BLaER1 treated with 17β-estradiol and CSF1 and Interleukin-3, amounts not matched to agents 10 nM and 100 nM (cell line): ENCODE measurements around the gene CLEC20A.

Experiments
- H3K27ac ChIP-seq, 11 experiments: shearing (Covaris generic); formaldehyde crosslinking; 2 replicates each; pipeline ENCODE4 v1.8.1; 2022
- H3K27me3 ChIP-seq, 11 experiments: shearing (Covaris generic); formaldehyde crosslinking; 2 replicates each; pipeline ENCODE4 v1.8.1; 2022
- H3K36me3 ChIP-seq, 11 experiments: shearing (Covaris generic); formaldehyde crosslinking; 2 replicates each; pipeline ENCODE4 v1.8.1; 2022
- H3K4me1 ChIP-seq, 10 experiments: shearing (Covaris generic); formaldehyde crosslinking; 2 replicates each; pipeline ENCODE4 v1.8.1; 2022
- H3K4me2 ChIP-seq, 11 experiments: shearing (Covaris generic); formaldehyde crosslinking; 2 replicates each; pipeline ENCODE4 v1.8.1; 2022
- H3K4me3 ChIP-seq, 10 experiments: shearing (Covaris generic); formaldehyde crosslinking; 2 replicates each; pipeline ENCODE4 v1.8.1; 2022
- H3K9ac ChIP-seq, 11 experiments: shearing (Covaris generic); formaldehyde crosslinking; 2 replicates each; pipeline ENCODE4 v1.8.1; 2022
- H3K9me3 ChIP-seq, 11 experiments: shearing (Covaris generic); formaldehyde crosslinking; replicated peaks in 1 of 11; 2 replicates each; pipeline ENCODE4 v1.8.1; 2022
- H4K20me1 ChIP-seq, 11 experiments: shearing (Covaris generic); formaldehyde crosslinking; 2 replicates each; pipeline ENCODE4 v1.8.1; 2022
- Cebpa-rat ChIP-seq, 11 experiments: shearing (Covaris generic); IDR thresholded peaks; 2 replicates each; pipeline ENCODE4 v1.8.1; 2022

Gene CLEC20A

DNA sequence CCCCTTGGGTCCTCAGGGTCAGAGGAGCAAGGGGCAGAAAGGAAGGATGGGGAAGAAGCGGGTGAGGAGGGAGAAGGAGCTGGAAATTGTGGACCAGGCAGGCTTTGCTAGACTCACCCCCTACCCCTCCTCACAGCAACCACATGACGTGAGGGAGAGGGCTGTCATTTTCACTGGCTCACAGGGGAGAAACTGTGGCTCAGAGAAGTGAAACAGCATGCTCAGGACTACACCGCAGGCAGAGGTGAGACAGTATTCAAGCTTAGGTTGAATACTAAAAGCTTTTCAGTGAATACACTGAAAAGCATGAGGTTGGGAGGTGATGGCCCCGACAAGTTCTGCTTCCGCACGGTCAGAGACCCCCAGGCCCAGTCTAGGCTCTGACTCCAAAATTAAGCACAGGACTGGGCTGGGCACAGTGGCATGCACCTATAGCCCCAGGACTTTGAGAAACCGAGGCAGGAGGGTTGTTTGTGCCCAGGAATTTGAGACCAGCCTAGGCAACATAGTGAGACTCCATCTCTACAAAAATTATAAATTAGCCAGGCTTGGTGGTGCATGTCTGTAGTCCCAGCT, 1.2 kb upstream of the CLEC20A start:
- Histone ChIP-seq H3K27me3 (no peaks in the 10 kb centered on the region), H3K4me1 (peaks cover 0 to 53% (median 30%) of the 10 kb centered on the region in 10 experiments; a peak in 15 of 20 replicates), H3K36me3 (no peaks in the 10 kb centered on the region), H3K9me3 (peaks cover 0 to 12% (median 0%) of the 10 kb centered on the region in 11 experiments; a peak in 4 of 22 replicates), H3K27ac (no peak overlapping the region), H4K20me1 (no peaks in the 10 kb centered on the region), H3K9ac (no peak overlapping the region), H3K4me2 (peak overlapping the region in 7 of 11 experiments; percentile 2 to 44 (median 19); a peak in 10 of 22 replicates), H3K4me3 (no peak overlapping the region)
- no peak for TF ChIP-seq Cebpa-rat (IDR thresholded peaks at IDR 0.05)

- Histone ChIP-seq H3K27ac (peak overlapping the region in 4 of 11 experiments; percentile 2 to 63 (median 42); a peak in 5 of 22 replicates), H3K4me3 (no peak overlapping the region), H3K4me1 (peaks cover 0 to 54% (median 30%) of the 10 kb centered on the region in 10 experiments; a peak in 15 of 20 replicates), H3K36me3 (no peaks in the 10 kb centered on the region), H3K9ac (no peak overlapping the region), H3K9me3 (peaks cover 0 to 12% (median 0%) of the 10 kb centered on the region in 11 experiments; a peak in 4 of 22 replicates), H4K20me1 (no peaks in the 10 kb centered on the region), H3K4me2 (peak overlapping the region in 9 of 11 experiments; percentile 9 to 64 (median 53); a peak in 15 of 22 replicates), H3K27me3 (no peaks in the 10 kb centered on the region)
- TF ChIP-seq Cebpa-rat (IDR thresholded peaks at IDR 0.05): no peak
Observed at GRCh38 chr1:178495741-178496409, 889 bp downstream of the CLEC20A start.

DNA sequence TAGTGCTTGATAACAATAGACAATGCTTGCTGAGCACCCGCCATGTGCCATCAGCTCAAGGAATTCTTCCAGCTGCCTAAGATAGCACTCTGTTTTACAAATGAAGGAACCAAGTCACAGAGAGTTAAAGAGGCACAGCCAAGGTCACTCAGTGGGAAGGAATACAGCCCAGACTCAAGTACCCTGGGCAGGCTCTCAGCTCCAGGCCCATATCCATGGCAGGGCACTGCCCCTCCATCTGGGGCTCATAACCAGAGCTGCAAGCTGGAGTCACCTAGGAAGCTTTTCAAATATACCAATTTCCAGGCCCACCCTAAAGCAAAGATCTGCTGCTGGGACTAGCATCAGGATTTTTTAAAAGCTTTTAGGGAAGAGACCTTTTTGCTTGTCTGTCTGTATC, 1.6 kb downstream of the CLEC20A start:
- no peaks in the 10 kb centered on the region for H3K27me3 ChIP-seq
- no peak for TF ChIP-seq Cebpa-rat (IDR thresholded peaks at IDR 0.05)
- H3K27ac ChIP-seq: peak overlapping the region in 2 of 11 experiments; percentile 1 to 2; a peak in 2 of 22 replicates
- no peaks in the 10 kb centered on the region for H3K36me3 ChIP-seq
- H3K4me1 ChIP-seq: peaks cover 0 to 54% (median 30%) of the 10 kb centered on the region in 10 experiments; a peak in 15 of 20 replicates
- no peak overlapping the region for H3K9ac ChIP-seq
- H3K9me3 ChIP-seq: peaks cover 0 to 12% (median 0%) of the 10 kb centered on the region in 11 experiments; a peak in 4 of 22 replicates
- peak overlapping the region in 7 of 11 experiments; percentile 50 to 64 (median 53); a peak in 12 of 22 replicates for H3K4me2 ChIP-seq
- no peak overlapping the region for H3K4me3 ChIP-seq
- H4K20me1 ChIP-seq: no peaks in the 10 kb centered on the region

GRCh38 chr1:178494569-178494971, 2.2 kb downstream of the CLEC20A start:
- H3K36me3 ChIP-seq: no peaks in the 10 kb centered on the region
- no peak overlapping the region for H3K9ac ChIP-seq
- peak overlapping the region in 5 of 11 experiments; percentile 50 to 64 (median 53); a peak in 8 of 22 replicates for H3K4me2 ChIP-seq
- peaks cover 0 to 54% (median 30%) of the 10 kb centered on the region in 10 experiments; a peak in 15 of 20 replicates for H3K4me1 ChIP-seq
- no peaks in the 10 kb centered on the region for H3K27me3 ChIP-seq
- H4K20me1 ChIP-seq: no peaks in the 10 kb centered on the region
- H3K9me3 ChIP-seq: peaks cover 0 to 12% (median 0%) of the 10 kb centered on the region in 11 experiments; a peak in 4 of 22 replicates
- TF ChIP-seq Cebpa-rat (IDR thresholded peaks at IDR 0.05): no peak
- no peak overlapping the region for H3K27ac ChIP-seq
- no peak overlapping the region for H3K4me3 ChIP-seq

DNA sequence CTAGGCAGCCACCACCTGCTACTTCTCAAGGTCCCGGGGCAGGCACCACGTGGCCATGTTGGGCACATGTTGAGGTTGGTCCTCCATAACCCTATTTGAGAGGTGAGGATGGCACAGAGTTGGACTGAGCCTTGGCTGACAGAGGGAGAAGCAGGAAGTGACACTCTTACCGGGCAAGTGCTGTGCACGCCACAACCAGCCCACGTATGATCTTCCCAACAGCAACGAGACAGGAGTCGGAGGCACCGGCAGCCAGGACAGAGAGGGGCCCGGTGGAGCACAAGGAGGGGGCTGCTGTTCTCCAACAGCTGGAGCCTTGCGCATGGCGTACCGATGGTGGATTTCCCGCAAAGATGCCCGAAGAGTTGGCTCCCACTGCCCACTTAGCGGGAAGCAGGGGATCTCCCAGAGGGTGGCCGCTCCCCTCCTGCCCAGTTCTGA, 3.4 kb downstream of the CLEC20A start:
- Histone ChIP-seq H3K36me3 (no peaks in the 10 kb centered on the region), H3K4me2 (0 out of 22 replicates have a peak overlapping the region, but pooled peaks of 1 of the 11 experiments have one; percentile 3), H3K9me3 (peaks cover 0 to 12% (median 0%) of the 10 kb centered on the region in 11 experiments; a peak in 4 of 22 replicates)

DNA sequence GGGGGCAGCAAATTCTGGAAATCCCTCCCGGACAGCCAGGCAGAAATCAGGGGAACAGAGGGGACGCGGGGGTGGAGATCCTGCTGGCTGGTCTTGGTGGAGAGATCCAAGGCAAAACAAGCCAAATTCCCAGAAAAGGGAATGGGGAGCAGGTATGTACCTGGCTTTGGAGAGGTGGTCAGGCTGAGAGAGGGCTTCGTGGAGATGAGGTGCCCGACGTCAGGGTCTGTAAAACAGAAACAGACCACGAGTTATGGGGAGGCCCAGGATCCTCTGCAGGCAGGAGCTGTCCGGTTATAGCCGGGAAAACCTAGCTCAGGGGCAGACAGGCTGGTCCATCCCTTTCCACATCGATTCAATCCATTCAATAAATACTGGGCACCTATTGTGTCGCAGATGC, 4.4 kb downstream of the CLEC20A start:
- no peak overlapping the region for H3K9ac ChIP-seq
- no peaks in the 10 kb centered on the region for H4K20me1 ChIP-seq
- no peak for TF ChIP-seq Cebpa-rat (IDR thresholded peaks at IDR 0.05)
- H3K36me3 ChIP-seq: no peaks in the 10 kb centered on the region
- peaks cover 0 to 12% (median 0%) of the 10 kb centered on the region in 11 experiments; a peak in 4 of 22 replicates for H3K9me3 ChIP-seq
- H3K4me1 ChIP-seq: peaks cover 0 to 52% (median 24%) of the 10 kb centered on the region in 10 experiments; a peak in 17 of 20 replicates
- no peaks in the 10 kb centered on the region; a peak in 1 of 22 replicates for H3K27me3 ChIP-seq
- H3K27ac ChIP-seq: no peak overlapping the region
- no peak overlapping the region for H3K4me2 ChIP-seq
- H3K4me3 ChIP-seq: no peak overlapping the region

More for the DNA sequence above, 3.4 kb downstream of the CLEC20A start:
- TF ChIP-seq Cebpa-rat (IDR thresholded peaks at IDR 0.05): no peak
- Histone ChIP-seq H3K9ac (no peak overlapping the region), H3K27me3 (no peaks in the 10 kb centered on the region), H3K4me1 (peaks cover 0 to 51% (median 23%) of the 10 kb centered on the region in 10 experiments; a peak in 15 of 20 replicates), H3K27ac (no peak overlapping the region), H4K20me1 (no peaks in the 10 kb centered on the region), H3K4me3 (no peak overlapping the region)

- H3K27ac ChIP-seq: no peak overlapping the region
- no peak overlapping the region for H3K4me3 ChIP-seq
- no peak overlapping the region for H3K9ac ChIP-seq
- peaks cover 0 to 12% (median 0%) of the 10 kb centered on the region in 11 experiments; a peak in 4 of 22 replicates for H3K9me3 ChIP-seq
- no peak overlapping the region for H3K4me2 ChIP-seq
- H3K36me3 ChIP-seq: no peaks in the 10 kb centered on the region
- H3K27me3 ChIP-seq: no peaks in the 10 kb centered on the region; a peak in 1 of 22 replicates
- no peaks in the 10 kb centered on the region for H4K20me1 ChIP-seq
- H3K4me1 ChIP-seq: peaks cover 4 to 54% (median 31%) of the 10 kb centered on the region in 10 experiments; a peak in 18 of 20 replicates
- no peak for TF ChIP-seq Cebpa-rat (IDR thresholded peaks at IDR 0.05)
Observed at GRCh38 chr1:178491721-178492120, 5.0 kb downstream of the CLEC20A start.

DNA sequence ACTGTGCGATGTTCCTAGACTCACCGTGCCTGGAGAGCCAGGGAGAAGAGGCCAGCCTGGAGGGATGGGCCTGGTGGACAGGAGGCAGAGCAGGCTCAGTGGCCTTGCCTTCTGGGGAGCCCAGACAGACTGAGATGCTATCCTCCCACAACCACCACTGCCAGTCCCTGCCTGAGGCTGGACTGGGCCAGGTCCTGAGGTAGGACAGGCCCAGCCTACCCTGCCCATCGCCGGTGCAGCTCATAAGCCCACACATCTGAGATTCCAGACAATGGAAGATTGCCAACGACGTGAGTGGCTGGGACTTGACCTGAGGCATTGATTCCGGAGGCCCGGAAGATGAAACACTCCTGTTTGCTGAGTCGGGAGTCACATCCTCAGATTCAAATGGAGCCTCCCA, 5.8 kb downstream of the CLEC20A start:
- Histone ChIP-seq H3K4me3 (no peak overlapping the region), H3K27ac (no peak overlapping the region), H3K9ac (no peak overlapping the region), H4K20me1 (no peaks in the 10 kb centered on the region), H3K27me3 (no peaks in the 10 kb centered on the region; a peak in 1 of 22 replicates), H3K4me1 (peaks cover 12 to 58% (median 36%) of the 10 kb centered on the region in 10 experiments; a peak in 19 of 20 replicates), H3K9me3 (peaks cover 0 to 12% (median 0%) of the 10 kb centered on the region in 11 experiments; a peak in 4 of 22 replicates), H3K4me2 (no peak overlapping the region), H3K36me3 (no peaks in the 10 kb centered on the region)
- TF ChIP-seq Cebpa-rat (IDR thresholded peaks at IDR 0.05): no peak

DNA sequence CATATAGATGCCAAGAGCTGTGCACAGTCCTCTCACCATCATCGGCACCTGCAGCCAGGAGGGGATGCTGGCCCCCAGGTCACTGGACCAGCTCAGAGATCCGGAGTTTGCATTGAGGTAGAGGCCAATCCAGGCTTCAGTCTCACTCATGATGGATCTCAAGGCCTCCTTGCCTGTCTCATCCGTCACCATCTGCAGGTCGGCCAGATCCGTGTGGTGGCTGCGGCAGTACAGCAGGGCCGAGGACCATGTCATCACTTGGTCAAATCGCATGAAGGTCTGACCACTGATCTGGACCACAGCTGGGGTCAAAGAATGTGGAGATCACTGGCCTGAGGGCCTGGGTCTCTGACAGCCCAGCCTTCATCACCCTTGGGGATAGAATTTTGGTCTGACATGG, 6.6 kb downstream of the CLEC20A start:
- H3K9ac ChIP-seq: no peak overlapping the region
- no peak overlapping the region for H3K4me3 ChIP-seq
- H3K27me3 ChIP-seq: no peaks in the 10 kb centered on the region; a peak in 1 of 22 replicates
- no peak for TF ChIP-seq Cebpa-rat (IDR thresholded peaks at IDR 0.05)
- H4K20me1 ChIP-seq: no peaks in the 10 kb centered on the region
- no peaks in the 10 kb centered on the region for H3K36me3 ChIP-seq
- H3K4me1 ChIP-seq: peaks cover 20 to 58% (median 36%) of the 10 kb centered on the region in 10 experiments
- no peak overlapping the region for H3K27ac ChIP-seq
- H3K4me2 ChIP-seq: no peak overlapping the region
- peaks cover 0 to 12% (median 0%) of the 10 kb centered on the region in 11 experiments; a peak in 4 of 22 replicates for H3K9me3 ChIP-seq
